PC-3 (cell line): ENCODE measurements around the gene VPS13A. TPM values are rescaled to one million over a fixed set of nuclear protein-coding genes. Genes with fewer than 3 reads are reported as not detected.
"Not testable (repeated sequence)": the region's sequence is repeated elsewhere in the genome, so short reads cannot be mapped to it uniquely, and the experiment has no call there.

Experiments used
- ATAC-seq: fragments of 200-7000 bp; cut with Tn5 transposase; 2 replicates; pipeline ENCODE4 v1.9.1; 2020; ENCODE audit warnings: mild to moderate bottlenecking, moderate library complexity
- BruUV-seq: library from RNA; stranded (reverse); fragments of 400-500 nt; replicated peaks from 2 replicates; lab custom pipeline; 2021; lab: Mats Ljungman, UMichigan
- CTCF ChIA-PET: fragments of 300-600 bp; sonication (Branson Sonifier 250); formaldehyde crosslinking; loops from one replicate; lab custom pipeline; 2022; ENCODE audit warnings: antibody characterized with exemption; lab: Charles Lee
- POLR2A ChIA-PET: fragments of 300-600 bp; sonication (Branson Sonifier 250); formaldehyde crosslinking; loops from one replicate; lab custom pipeline; 2022; ENCODE audit warnings: antibody characterized with exemption; ENCODE audit not compliant: unreplicated experiment; lab: Charles Lee
- DNase-seq: peaks from one replicate; pipeline ENCODE4 v3.0.0-alpha.2; 2015
- H2AFZ ChIP-seq: fragments of 300-600 bp; sonication (generic); 2 replicates; pipeline ENCODE4 v1.6.0; 2016; ENCODE audit warnings: antibody characterized with exemption, low read length
- H3F3A ChIP-seq: fragments of 300-600 bp; sonication (generic); one replicate; pipeline ENCODE4 v1.6.0; 2017; ENCODE audit warnings: antibody characterized with exemption, low read length, control low read depth, mild to moderate bottlenecking; ENCODE audit not compliant: unreplicated experiment
- H3K27ac ChIP-seq: fragments of 300-600 bp; sonication (generic); 2 replicates; pipeline ENCODE4 v1.5.1; 2016; ENCODE audit warnings: mild to moderate bottlenecking, low read length
- H3K27me3 ChIP-seq: fragments of 300-600 bp; sonication (generic); 2 replicates; pipeline ENCODE4 v1.6.1; 2016; ENCODE audit warnings: low read length, mixed read lengths
- H3K36me3 ChIP-seq: fragments of 300-600 bp; sonication (generic); 2 replicates; pipeline ENCODE4 v1.6.1; 2016; ENCODE audit warnings: low read depth, mixed run types, low read length, mixed read lengths
- H3K4me1 ChIP-seq: fragments of 300-600 bp; sonication (generic); 2 replicates; pipeline ENCODE4 v1.5.1; 2016; ENCODE audit warnings: low read length; ENCODE audit not compliant: insufficient read depth
- H3K4me2 ChIP-seq: fragments of 300-600 bp; sonication (generic); 2 replicates; pipeline ENCODE4 v1.6.0; 2016; ENCODE audit warnings: low read length
- H3K4me3 ChIP-seq: fragments of 300-600 bp; sonication (generic); 2 replicates; pipeline ENCODE4 v1.5.1; 2016; ENCODE audit warnings: mild to moderate bottlenecking, low read length, mixed read lengths
- H3K79me2 ChIP-seq: fragments of 300-600 bp; sonication (generic); 2 replicates; pipeline ENCODE4 v1.6.1; 2017; ENCODE audit warnings: low read length, mixed read lengths
- H3K9ac ChIP-seq: fragments of 300-600 bp; sonication (generic); 2 replicates; pipeline ENCODE4 v1.6.0; 2016; ENCODE audit warnings: mild to moderate bottlenecking, low read length
- H3K9me2 ChIP-seq: fragments of 300-600 bp; sonication (generic); replicated peaks from 2 replicates; pipeline ENCODE4 v1.6.1; 2016; ENCODE audit warnings: mixed run types, low read length, mixed read lengths
- H3K9me3 ChIP-seq: fragments of 300-600 bp; sonication (generic); 2 replicates; pipeline ENCODE4 v1.6.1; 2016; ENCODE audit warnings: low read length, mixed read lengths
- H4K20me1 ChIP-seq: fragments of 300-600 bp; sonication (generic); 2 replicates; pipeline ENCODE4 v1.6.1; 2016; ENCODE audit warnings: low read length, mixed read lengths
- CTCF ChIP-seq: fragments of 300-600 bp; sonication (generic); conservative IDR thresholded peaks from 2 replicates; pipeline ENCODE4 v1.5.1; 2017; ENCODE audit warnings: antibody characterized with exemption, low read depth, mild to moderate bottlenecking, low read length
- EZH2 ChIP-seq: fragments of 300-600 bp; sonication (generic); IDR thresholded peaks from one replicate; pipeline ENCODE4 v1.6.1; 2017; ENCODE audit warnings: antibody characterized with exemption, mild to moderate bottlenecking, low read length; ENCODE audit not compliant: unreplicated experiment
- EZH2phosphoT487 ChIP-seq: fragments of 300-600 bp; sonication (generic); IDR thresholded peaks from 2 replicates; pipeline ENCODE4 v1.6.1; 2018; ENCODE audit warnings: mild to moderate bottlenecking, antibody characterized with exemption, low read length, borderline replicate concordance
- intact Hi-C: fragments of 100-400 bp; cut with micrococcal nuclease; formaldehyde crosslinking; loops from 2 replicates; pipeline ENCODE4 v1.9.0; 2023
- total RNA-seq: library from RNA; depleted of rRNA; stranded (reverse); fragments of >200 nt; gene quantifications from 2 replicates; pipeline ENCODE4 v1.2.3, GENCODE V29; 2014

The VPS13A gene
- total RNA-seq, 1 experiment from 2014 or later, result 17.5 TPM

GRCh38 chr9:77399964-77400363 lies 222.6 kb downstream of the VPS13A start:
- Histone ChIP-seq H3K9me2 (no peaks in the 10 kb centered on the region), H4K20me1 (no peaks in the 10 kb centered on the region), H3K9me3 (no peaks in the 10 kb centered on the region), H3K36me3 (no peaks in the 10 kb centered on the region), H3K4me1 (peaks cover 4% of the 10 kb centered on the region; the same call in 1 of the 2 replicates), H3K9ac (no peak overlapping the region), H3K4me3 (no peak overlapping the region), H3K27me3 (no peaks in the 10 kb centered on the region), H2AFZ (no peak overlapping the region), H3F3A (no peaks in the 10 kb centered on the region), H3K4me2 (no peak overlapping the region), H3K27ac (no peak overlapping the region), H3K79me2 (no peaks in the 10 kb centered on the region)
- ChIA-PET POLR2A (no interaction called here), CTCF (no interaction called here)
- no TSS peak for BruUV-seq
- intact Hi-C loops, result no loop called here
- no peak for DNase-seq
- ATAC-seq, result no peak
- TF ChIP-seq CTCF (no peak), EZH2phosphoT487 (no peak), EZH2 (no peak)

- DNase-seq, result no peak
- ChIA-PET CTCF (no interaction called here), POLR2A (no interaction called here)
- H3K4me2 ChIP-seq, result no peak overlapping the region
- H3K79me2 ChIP-seq, result no peaks in the 10 kb centered on the region
- H3K4me1 ChIP-seq, result peaks cover 4% of the 10 kb centered on the region; the same call in 1 of the 2 replicates
- no peaks in the 10 kb centered on the region for H3K27me3 ChIP-seq
- no peak overlapping the region for H3K27ac ChIP-seq
- intact Hi-C loops, result no loop called here
- no peaks in the 10 kb centered on the region for H3K36me3 ChIP-seq
- BruUV-seq, result no TSS peak
- H2AFZ ChIP-seq, result no peak overlapping the region
- TF ChIP-seq CTCF (no peak), EZH2phosphoT487 (no peak), EZH2 (no peak)
- H3F3A ChIP-seq, result no peaks in the 10 kb centered on the region
- no peak for ATAC-seq
- no peaks in the 10 kb centered on the region for H4K20me1 ChIP-seq
- no peaks in the 10 kb centered on the region for H3K9me3 ChIP-seq
- H3K9ac ChIP-seq, result no peak overlapping the region
- H3K4me3 ChIP-seq, result no peak overlapping the region
- H3K9me2 ChIP-seq, result no peaks in the 10 kb centered on the region
Measured at GRCh38 chr9:77402286-77402685, 225.0 kb downstream of the VPS13A start.

GRCh38 chr9:77403239-77403638 lies 225.9 kb downstream of the VPS13A start:
- Histone ChIP-seq H2AFZ (no peak overlapping the region), H3K27ac (no peak overlapping the region), H3K9ac (no peak overlapping the region), H3K4me3 (no peak overlapping the region), H3K9me3 (no peaks in the 10 kb centered on the region), H3K79me2 (no peaks in the 10 kb centered on the region), H3F3A (no peaks in the 10 kb centered on the region), H3K9me2 (no peaks in the 10 kb centered on the region), H3K36me3 (no peaks in the 10 kb centered on the region), H4K20me1 (no peaks in the 10 kb centered on the region), H3K4me2 (no peak overlapping the region), H3K27me3 (no peaks in the 10 kb centered on the region), H3K4me1 (peaks cover 3% of the 10 kb centered on the region; the same call in 1 of the 2 replicates)
- ATAC-seq (no peak), DNase-seq (no peak)
- no TSS peak for BruUV-seq
- ChIA-PET CTCF (no interaction called here), POLR2A (no interaction called here)
- TF ChIP-seq CTCF (no peak), EZH2 (no peak), EZH2phosphoT487 (no peak)
- intact Hi-C loops, result no loop called here

GRCh38 chr9:77408521-77408920 lies 231.2 kb downstream of the VPS13A start:
- intact Hi-C loops, POLR2A ChIA-PET: not testable (repeated sequence)

More at GRCh38 chr9:77408521-77408920, 231.2 kb downstream of the VPS13A start:
- H3K36me3 ChIP-seq, H3K79me2 ChIP-seq, H3K9me2 ChIP-seq, H3F3A ChIP-seq, H4K20me1 ChIP-seq, H3K4me1 ChIP-seq, H2AFZ ChIP-seq, DNase-seq, H3K4me2 ChIP-seq, H3K9ac ChIP-seq, H3K27ac ChIP-seq, H3K27me3 ChIP-seq, H3K9me3 ChIP-seq, H3K4me3 ChIP-seq, ATAC-seq, CTCF ChIA-PET, BruUV-seq: not testable (repeated sequence)
